ENCODE measurements around the gene HSPA4. TPM values are rescaled to one million over a fixed set of nuclear protein-coding genes. Genes with fewer than 3 reads are reported as not detected.
A peak's percentile ranks its signal among the peaks of the same experiment; 100 is the strongest.
"Not testable (repeated sequence)": the region's sequence is repeated elsewhere in the genome, so short reads cannot be mapped to it uniquely, and the experiment has no call there.

HSPA4 gene
- total RNA-seq, 1 donor from 2014 or later: 74.3 TPM

DNA sequence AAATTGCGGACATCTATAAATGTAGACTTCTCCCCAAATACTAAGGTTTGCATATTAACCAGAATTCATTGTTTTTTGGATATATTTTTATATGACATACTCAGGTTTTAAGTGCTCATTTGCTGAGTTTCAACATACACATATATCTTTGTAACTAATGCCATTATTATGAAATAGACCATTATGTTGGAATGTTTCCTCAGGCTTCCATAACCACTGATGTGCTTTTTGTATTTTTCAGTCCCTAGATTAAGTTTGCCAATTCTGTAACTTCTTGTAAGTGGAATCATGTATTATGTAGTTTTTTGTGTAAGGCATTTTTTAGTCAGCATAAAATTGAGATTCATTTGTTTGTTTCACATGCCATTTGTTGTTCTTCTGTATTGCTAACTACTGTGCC is 32.1 kb downstream of the HSPA4 start:
- ATAC-seq (no peak), DNase-seq (no peak)
- intact Hi-C loops (cut with micrococcal nuclease): no loop called here

DNA sequence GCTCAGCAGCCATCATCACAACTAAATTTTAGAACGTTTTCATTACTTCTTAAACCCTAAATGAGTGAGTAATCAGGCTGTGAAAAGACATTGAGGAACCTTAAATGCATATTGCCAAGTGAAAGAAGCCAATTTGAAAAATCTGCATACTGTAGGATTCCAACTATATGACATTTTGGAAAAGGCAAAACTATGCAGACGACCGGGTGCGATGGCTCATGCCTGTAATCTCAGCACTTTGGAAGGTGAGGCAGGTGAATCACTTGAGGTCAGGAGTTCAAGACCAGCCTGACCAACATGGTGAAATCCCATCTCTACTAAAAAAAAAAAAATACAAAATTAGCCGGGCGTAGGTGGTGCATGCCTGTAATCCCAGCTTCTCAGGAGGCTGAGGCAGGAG is 33.4 kb downstream of the HSPA4 start:
- DNase-seq; ATAC-seq; intact Hi-C loops (cut with micrococcal nuclease): not testable (repeated sequence)

DNA sequence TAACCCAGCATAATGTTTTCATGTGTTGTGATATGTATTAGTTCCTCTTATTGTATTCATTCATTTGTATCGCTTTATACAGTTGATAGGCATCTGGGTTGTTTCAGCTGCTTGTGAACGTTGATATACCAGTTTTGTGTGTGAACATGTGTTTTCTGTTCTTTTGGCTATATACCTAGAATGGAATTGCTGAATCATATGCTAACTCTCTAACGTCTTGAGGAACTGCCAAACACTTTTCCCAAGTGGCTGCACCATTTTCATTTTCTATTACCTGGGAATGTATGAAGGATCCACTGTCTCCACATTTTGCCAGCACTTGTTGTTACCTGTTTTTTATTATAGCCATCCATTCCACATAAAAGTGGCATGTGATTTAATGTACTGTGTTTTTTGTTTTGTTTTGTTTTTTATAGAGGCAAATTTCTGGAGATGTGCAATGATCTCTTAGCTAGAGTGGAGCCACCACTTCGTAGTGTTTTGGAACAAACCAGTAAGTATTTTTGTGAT is 34.6 kb downstream of the HSPA4 start:
- intact Hi-C loops (cut with micrococcal nuclease): no loop called here
- no peak for ATAC-seq
- no peak for DNase-seq

DNA sequence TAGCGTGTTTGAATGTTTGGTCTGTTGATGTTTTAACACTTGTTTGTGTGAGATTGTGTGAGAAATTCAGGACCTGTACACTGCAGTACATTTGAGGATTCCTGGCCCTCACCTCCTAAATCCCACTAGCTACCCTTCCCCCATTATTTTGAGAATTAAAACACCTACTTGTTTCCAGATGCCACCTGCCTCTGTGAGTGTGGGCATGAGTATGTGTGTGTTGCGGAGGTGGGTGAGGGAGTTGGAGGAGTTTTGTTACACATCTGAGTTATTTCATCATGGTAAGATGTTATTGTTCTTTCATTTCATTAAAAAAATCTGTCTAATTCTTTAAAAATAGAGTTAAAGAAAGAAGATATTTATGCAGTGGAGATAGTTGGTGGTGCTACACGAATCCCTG is 36.3 kb downstream of the HSPA4 start:
- DNase-seq (no peak), ATAC-seq (no peak)
- intact Hi-C loops (cut with micrococcal nuclease): no loop called here

DNA sequence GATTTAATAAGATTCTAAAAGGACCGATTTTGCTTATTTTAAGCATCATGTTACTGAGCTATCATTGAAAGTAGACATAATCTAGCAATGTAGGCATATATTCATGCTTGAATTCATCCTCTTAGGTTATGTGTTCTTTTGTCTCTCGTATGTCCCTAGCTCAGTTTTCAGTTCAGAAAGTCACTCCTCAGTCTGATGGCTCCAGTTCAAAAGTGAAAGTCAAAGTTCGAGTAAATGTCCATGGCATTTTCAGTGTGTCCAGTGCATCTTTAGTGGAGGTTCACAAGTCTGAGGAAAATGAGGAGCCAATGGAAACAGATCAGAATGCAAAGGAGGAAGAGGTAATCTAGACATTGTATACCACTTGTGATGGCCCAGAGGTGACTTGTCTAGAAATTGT is 39.2 kb downstream of the HSPA4 start:
- intact Hi-C loops (cut with micrococcal nuclease): no loop called here
- ATAC-seq (no peak), DNase-seq (no peak)

DNA sequence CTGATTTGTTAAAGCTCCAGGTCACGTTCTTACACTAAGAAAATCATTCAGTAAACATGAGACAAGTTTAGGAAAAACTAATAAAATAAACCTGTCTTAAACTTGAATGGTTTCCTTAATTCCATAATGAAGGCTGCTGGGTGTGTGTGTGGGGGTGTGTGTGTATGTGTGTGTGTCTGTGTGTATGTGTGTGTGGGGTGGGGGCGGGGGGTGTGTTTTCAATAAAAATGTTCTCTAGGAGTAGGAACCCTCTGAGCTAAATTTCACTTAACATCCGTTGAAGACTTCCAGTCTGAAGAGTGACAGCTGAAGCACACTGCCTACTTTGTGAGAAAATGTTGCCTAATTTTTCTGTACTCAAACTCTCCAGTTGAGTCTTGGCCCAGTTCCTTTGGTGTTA is 54.5 kb downstream of the HSPA4 start:
- intact Hi-C loops (cut with micrococcal nuclease): no loop called here
- ATAC-seq: no peak
- no peak for DNase-seq

DNA sequence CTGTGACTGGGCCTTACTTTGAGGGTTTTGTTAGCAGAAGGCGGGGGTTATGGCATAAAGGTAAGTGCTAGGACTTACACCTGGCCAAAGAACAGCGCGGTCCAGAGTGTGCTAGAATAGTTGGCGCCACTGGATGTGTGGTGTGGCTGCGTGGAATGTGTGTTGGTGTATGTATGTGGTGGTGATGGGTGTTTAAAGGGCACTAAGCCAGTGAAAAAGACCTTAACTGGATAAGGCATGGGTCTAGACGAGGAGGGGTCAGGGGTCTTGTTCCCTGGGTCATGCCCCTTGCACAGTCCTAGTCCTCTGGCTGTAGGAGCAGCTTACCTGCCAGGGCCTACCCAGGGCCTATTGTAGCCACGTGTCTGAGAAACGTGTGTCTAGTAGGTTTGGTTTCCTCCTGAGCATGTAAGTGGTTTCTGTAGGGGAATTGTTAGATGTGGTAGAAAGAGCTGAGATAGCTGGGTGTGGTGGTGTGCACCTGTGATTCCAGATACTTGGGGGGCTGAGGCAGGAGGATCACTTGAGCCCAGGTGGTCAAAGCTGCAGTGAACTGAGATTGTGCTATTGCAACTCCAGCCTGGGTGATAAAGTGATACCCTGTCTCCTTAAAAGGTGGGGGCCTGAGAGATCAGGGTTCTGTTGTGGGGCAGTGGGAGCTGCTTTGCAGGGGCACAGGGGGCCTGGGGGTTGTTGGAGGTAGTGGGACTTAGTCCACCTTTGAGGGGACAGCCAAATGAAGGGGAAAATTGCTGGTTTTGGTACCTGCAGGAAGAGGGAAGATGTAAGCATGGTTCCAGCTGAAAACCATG is 55.2 kb downstream of the HSPA4 start:
- intact Hi-C loops (cut with micrococcal nuclease): no loop called here
- DNase-seq (no peak), ATAC-seq (peak; percentile 8)

DNA sequence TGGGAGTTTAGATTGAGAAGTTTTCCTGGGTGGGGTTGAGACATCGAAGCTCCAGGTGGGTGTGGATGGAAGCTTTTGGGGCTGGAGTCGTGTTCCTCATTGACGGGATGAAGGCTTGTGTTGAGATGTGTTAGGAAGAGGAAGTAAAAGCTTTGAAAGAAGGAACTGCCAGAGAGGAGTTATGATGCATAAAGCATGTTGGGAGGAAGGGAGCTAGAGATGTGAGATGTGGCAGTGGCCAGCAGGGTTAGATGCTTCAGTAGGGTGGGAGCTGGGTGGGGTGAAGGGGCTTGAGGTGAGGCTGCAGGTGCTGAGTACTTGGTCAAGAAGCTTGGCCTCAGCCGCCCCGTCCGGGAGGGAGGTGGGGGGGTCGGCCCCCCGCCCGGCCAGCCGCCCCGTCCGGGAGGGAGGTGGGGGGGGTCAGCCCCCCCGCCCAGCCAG is 56.7 kb downstream of the HSPA4 start:
- no peak for ATAC-seq
- intact Hi-C loops (cut with micrococcal nuclease): no loop called here
- no peak for DNase-seq

DNA sequence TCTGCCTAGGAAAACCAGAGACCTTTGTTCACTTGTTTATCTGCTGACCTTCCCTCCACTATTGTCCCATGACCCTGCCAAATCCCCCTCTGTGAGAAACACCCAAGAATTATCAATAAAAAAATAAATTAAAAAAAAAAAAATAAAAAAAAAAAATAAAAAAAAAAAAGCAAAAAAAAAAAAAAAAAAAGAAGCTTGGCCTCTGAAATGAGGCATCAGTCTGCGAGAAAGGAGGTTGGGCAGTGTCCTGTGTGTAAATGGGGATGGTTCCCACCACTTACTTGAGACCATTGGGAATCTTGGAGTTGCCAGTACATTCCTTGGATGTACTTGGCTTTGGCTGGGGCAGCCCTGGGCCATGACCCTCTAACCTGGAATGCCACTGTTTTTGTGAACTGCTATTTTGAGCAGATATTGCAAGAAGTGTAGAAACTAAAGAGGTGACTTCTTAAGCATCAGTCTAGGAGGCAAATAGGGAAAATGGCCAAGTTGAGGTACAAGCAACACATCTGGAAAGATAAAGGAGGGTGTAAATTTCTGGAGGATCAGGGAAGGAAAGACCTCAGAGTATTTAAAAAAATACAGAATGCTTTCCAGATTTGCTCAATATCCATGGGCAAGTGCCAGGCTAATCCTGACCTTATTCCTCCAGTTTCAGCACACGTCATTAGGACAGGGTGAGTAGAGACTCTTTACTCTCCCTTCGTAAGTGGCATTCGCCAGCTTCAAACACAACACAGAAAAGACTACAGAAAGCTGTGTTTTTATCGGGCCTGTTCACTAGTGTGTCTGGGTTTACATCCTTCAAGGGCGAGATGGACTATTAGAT is 58.1 kb downstream of the HSPA4 start:
- ATAC-seq: peak; percentile 42
- DNase-seq: no peak
- intact Hi-C loops (cut with micrococcal nuclease): no loop called here

DNA sequence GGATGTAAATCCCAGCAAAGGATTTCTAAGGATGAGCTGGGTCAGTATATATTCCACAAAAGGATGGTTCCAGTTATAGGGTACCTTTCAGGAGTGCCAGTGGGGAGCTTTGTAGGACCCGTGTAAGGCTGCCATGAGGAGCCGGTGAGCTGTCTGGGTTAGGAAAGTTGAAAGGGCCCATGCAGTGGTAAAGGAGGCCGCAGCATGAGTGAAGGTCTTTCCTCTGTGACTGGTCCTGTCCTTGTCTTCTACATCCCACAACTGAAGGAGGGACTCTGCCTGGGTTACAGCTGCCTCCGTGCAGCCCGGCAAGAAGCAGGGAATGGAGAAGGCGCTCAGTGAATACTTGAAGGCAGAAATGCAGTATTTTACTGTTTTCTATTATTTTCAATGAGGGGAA is 58.9 kb downstream of the HSPA4 start:
- no peak for DNase-seq
- ATAC-seq: no peak
- intact Hi-C loops (cut with micrococcal nuclease): no loop called here

DNA sequence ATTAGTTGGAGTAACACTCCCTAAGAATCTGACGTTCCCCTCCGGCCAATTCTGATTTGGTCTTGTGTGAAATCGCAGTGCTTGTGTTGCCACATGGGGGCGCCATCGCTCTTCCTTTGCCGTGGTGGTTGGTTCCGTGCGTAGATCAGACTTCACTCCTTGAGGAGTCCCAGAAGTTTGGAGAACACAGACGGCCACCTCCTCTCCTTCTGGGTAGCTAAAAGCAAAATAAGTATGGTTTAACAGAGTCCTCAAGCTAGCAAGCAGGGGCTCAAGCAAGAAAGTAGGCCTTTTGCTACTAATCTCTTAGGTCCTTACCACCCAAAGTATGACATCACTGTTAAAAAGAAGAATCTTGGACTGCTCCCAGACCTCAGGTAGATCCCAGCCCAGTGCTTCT is 59.5 kb downstream of the HSPA4 start:
- peak; percentile 89 for DNase-seq
- intact Hi-C loops (cut with micrococcal nuclease): no loop called here
- peak; percentile 74 for ATAC-seq

DNA sequence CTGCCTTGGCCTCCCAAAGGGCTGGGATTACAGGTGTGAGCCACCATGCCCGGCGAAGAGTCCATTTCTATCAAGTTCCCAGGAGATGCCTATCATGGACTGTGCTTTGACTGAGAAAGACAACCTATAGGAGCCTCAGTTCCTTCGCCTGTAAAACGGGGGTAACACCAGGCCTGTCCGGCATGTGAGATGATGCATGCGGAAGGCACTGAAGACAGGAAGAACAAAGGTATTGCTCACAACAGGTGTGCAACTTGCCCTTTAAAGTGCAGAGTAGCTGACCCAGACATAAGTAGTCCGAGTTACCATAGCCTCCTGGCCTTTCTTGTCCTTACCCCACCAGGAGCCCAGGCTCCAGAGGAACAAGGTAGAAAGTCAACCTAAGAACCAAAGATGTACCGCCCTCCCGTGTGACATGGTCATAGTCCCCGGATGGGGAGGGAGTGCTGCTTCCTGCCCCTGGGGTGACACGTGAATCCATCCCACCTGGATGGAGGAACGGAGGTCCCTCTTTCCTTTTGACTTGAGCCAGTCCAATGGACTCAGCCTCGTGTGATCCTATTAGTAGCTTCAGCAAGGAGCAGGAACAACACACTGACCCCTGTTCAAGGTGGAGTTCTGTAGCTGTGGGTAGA is 60.3 kb downstream of the HSPA4 start:
- intact Hi-C loops (cut with micrococcal nuclease): no loop called here
- ATAC-seq: no peak
- DNase-seq: no peak

DNA sequence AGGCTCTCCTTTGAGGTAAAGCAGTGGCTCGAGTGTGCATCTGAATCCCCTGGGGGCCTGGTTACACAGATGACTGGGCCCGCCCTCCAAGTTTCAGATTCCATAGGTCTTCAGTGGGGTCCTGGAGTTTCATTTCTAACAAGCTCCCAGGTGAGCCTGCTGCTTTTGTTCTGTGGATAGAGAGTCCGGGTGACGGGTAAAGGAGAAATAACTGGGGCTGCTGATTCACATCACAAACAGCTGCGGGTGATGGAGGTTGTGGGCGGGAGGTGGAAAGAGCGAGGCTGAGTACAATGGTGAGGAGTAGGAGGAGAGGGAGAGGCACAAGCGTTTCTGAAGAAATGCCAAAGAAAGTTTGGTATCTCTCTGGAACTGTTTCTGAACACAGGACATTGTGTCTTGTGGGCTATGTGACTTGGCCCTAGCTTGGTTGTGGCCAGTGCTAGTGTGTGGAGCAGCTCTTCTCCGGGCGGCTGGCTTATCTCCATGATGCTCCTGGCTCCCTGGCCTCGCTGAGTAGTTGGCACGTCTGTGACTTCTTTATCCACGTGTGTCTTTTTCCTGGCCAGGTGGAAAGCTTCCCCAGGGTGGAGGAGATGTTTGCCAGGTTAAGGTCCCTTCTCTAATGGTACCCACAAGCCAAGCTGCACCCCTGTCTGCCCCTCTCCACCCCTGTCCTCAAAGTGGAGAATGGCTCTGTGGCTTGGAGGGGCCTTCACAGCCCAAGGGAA is 61.7 kb downstream of the HSPA4 start:
- no peak for DNase-seq
- no peak for ATAC-seq
- intact Hi-C loops (cut with micrococcal nuclease): no loop called here

DNA sequence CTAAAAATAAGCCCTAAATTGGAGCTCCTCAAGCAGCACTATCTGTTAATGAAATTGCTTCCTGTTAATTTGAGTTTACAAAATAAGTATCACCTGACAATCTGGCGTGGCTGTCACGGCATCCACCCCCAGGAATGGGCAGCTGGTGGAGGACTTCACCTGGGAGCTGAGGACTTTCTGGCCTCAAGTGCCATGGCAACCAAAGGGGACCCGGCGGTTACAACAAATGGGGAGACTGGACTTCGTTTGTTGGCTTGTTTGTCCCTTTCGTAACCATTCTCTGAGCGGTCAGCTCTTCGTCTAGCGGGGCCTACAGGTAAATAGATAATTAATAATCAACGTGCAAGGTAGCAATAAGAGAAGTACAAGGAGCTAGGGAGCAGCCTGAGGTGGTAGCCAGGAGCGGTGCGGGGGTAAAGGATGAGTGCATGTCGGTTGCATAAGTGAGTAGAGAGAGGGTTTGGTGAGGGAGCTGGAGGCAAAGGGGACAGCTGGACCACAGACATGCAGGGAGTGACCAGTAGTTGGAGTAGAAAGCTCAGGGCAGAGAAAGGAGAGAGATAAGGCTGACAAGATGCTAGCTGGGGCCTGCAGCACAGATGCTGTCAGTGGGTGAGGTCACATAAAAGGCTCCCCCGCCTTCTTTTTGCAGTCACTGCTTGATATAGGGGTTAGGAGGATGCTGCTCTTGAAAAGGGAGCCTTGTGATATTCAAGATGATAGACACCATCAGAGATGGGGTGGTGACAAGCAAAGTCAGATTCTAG is 62.5 kb downstream of the HSPA4 start:
- ATAC-seq (no peak), DNase-seq (no peak)
- intact Hi-C loops (cut with micrococcal nuclease): no loop called here

DNA sequence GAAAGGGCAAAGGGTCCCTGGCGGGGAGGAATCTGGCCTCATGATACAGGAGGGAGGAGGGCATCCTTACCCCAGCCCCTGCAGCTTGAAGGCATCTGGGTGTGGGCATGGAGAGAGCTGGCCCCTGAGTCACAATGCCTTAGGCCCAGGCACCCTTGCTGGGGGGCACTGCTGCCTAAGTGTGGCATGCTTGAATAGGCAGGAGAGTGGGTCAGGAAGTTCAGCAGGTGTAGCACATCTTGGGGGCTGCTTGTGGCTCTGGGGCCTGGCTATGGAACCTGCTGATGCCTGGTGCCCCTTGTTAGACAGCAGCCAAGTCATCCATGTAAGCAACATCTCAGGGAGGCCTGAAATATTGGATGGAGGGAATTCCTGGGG is 63.1 kb downstream of the HSPA4 start:
- DNase-seq (no peak), ATAC-seq (no peak)
- intact Hi-C loops (cut with micrococcal nuclease): no loop called here

DNA sequence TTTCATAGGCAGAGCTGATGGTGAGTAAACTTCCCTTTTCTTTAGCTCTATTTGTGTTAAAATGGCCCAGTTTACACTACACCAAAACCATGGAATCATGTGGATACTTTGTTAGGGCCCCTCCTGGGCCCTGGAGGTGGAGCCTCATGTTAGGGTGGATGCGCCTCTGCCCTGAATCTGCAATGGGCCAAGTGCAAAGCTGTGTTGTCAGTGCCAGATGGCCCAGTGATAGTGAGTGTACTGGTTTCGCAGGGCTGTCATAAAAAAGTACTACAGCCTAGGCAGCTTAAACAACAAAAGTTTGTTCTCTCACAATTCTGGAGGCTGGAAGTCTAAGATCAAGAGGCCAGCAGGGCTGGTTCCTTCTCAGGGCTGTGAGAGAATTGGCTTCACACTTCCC is 64.8 kb downstream of the HSPA4 start:
- no peak for DNase-seq
- no peak for ATAC-seq
- intact Hi-C loops (cut with micrococcal nuclease): no loop called here

DNA sequence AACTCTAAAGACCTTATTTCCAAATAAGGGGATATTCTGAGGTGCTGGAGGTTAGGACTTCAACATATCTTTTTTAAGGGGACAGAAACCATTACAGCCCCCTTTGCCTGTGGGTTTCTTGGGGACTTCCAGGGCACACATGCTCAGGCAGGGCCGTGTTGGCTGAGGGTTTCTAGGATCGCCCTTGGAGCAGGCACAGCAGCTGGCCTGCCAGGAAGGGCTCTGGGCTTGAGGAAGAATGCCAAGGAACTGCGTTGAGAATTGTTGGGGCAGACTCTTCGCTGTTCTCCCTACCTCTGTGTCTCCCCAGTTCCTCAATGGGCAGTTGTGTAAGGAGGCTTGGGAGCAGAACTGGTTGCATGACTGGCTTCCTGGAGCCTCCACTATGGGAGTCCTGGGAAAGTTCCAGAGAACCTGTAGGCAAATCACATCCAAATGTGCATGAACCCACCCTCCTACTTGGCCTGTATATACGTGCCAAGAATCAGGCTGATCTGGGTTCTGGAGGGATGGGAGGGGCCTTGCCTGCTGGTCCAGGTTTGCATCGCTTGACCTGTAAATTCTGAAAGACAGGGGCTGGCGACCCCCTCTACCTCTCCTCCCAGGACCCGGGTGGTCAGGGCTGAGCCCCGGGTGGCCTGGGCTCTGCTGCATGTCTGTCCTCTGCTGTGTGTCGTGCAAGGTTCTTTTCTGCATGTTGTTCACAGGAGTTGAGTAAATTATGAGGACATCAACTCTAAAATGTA is 65.5 kb downstream of the HSPA4 start:
- ATAC-seq: no peak
- intact Hi-C loops (cut with micrococcal nuclease): no loop called here
- no peak for DNase-seq

DNA sequence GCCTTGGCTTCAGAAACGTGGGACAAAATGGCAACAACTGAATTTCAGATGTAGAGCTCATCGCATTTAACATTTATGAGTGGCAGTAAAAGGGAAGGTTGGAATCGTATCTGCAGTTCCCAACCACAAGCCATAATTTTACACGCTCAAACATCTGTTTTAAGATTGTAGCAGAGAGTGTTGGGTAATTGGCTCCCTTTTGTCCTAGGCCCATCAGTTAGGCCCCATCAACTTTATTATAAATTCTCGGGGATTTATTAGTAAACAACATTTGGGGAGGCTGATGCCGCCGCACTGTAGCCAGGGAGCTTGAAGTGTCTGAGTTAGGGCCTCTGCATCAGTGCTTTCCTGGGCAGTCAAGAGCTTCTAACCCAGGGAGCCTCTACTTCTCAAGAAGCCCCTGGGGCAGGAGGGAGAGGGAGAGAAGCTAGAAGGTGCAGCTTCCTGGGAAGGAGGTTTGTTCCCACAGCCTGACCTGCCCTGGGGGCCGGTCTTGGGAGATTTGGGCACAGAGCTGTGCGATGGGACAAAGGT is 66.2 kb downstream of the HSPA4 start:
- DNase-seq (no peak), ATAC-seq (no peak)
- intact Hi-C loops (cut with micrococcal nuclease): no loop called here

Measured in left ventricle myocardium superior (tissue), 1 donor.